ENCODE data around the gene MYO7A.

- TF ChIP-seq POLR2A (IDR thresholded peaks at IDR 0.05) = no peak
- TF ChIP-seq, protein P1, sequence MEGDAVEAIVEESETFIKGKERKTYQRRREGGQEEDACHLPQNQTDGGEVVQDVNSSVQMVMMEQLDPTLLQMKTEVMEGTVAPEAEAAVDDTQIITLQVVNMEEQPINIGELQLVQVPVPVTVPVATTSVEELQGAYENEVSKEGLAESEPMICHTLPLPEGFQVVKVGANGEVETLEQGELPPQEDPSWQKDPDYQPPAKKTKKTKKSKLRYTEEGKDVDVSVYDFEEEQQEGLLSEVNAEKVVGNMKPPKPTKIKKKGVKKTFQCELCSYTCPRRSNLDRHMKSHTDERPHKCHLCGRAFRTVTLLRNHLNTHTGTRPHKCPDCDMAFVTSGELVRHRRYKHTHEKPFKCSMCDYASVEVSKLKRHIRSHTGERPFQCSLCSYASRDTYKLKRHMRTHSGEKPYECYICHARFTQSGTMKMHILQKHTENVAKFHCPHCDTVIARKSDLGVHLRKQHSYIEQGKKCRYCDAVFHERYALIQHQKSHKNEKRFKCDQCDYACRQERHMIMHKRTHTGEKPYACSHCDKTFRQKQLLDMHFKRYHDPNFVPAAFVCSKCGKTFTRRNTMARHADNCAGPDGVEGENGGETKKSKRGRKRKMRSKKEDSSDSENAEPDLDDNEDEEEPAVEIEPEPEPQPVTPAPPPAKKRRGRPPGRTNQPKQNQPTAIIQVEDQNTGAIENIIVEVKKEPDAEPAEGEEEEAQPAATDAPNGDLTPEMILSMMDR (IDR thresholded peaks at IDR 0.05) = no peak
These were observed 18.9 kb downstream of the MYO7A start for GRCh38 chr11:77147036-77147315.
